Uterus (tissue), 2 donors: ENCODE data around the gene GIMAP8.

Source experiments
- POLR2A ChIP-seq, 2 donors: fragments of 450-650 bp; IDR thresholded peaks; one replicate each; pipeline ENCODE4 v1.6.1; 2016; ENCODE audit warnings: antibody characterized with exemption in 2 of 2, mild to moderate bottlenecking in 1 of 2, moderate library complexity in 1 of 2
- TF ChIP-seq, protein P1 (sequence below), 4 experiments: fragments of 200-600 bp in 2 of 4; fragments of 450-650 bp in 2 of 4; sonication (generic) in 2 of 4; IDR thresholded peaks; one replicate each; pipeline ENCODE4 v1.5.1; 2016 to 2019; ENCODE audit warnings: antibody characterized with exemption in 4 of 4, mild to moderate bottlenecking in 2 of 4, moderate library complexity in 1 of 4

- TF ChIP-seq POLR2A (IDR thresholded peaks at IDR 0.05): no peak
- TF ChIP-seq, protein P1, sequence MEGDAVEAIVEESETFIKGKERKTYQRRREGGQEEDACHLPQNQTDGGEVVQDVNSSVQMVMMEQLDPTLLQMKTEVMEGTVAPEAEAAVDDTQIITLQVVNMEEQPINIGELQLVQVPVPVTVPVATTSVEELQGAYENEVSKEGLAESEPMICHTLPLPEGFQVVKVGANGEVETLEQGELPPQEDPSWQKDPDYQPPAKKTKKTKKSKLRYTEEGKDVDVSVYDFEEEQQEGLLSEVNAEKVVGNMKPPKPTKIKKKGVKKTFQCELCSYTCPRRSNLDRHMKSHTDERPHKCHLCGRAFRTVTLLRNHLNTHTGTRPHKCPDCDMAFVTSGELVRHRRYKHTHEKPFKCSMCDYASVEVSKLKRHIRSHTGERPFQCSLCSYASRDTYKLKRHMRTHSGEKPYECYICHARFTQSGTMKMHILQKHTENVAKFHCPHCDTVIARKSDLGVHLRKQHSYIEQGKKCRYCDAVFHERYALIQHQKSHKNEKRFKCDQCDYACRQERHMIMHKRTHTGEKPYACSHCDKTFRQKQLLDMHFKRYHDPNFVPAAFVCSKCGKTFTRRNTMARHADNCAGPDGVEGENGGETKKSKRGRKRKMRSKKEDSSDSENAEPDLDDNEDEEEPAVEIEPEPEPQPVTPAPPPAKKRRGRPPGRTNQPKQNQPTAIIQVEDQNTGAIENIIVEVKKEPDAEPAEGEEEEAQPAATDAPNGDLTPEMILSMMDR (IDR thresholded peaks at IDR 0.05): no peak
Measured at GRCh38 chr7:150443793-150444540, 6.5 kb upstream of the GIMAP8 start.
